ENCODE data around the gene SULT1A2. TPM values are rescaled to one million over a fixed set of nuclear protein-coding genes. Genes with fewer than 3 reads are reported as not detected.
"Not testable (repeated sequence)": the region's sequence is repeated elsewhere in the genome, so short reads cannot be mapped to it uniquely, and the experiment has no call there.

SULT1A2 gene
- total and polyA plus RNA-seq, 7 donors, result 0.09 to 1.5 (median 0.34) TPM; not detected in 2

DNA sequence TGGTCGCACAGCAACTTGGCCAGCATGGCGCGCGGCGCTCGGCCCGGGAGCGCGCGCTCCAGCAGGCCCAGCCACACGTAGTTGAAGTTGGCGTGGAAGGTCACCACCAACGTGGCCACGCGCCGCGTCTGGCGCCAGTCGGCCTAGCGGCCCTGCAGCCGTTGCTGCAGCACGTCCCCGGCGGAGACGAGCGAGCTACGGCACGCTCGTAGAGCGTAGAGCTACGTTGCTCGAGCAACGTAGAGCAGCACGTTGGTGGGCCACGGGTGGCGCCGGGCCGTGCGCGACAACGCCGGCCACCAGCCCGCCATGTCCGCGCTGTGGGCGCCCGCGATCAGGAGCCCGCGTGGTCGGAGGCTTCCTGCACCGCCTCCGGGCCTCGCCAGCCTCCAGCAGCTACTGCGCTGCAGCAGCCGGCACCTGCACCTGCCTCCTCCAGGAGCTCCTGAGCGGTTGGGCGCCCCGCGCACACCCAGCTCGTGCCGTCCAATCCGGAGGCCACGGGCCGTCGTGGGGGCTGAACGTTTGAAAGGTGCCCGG, 26.4 kb upstream of the SULT1A2 start:
- Histone ChIP-seq H3K36me3 (ENCODE audit: insufficient read depth in 1 of 2, low read depth in 1 of 2) (peaks cover 0 to 17% of the 10 kb centered on the region in 2 donors), H3K27me3 (ENCODE audit: insufficient read depth in 3 of 3, low read length in 2 of 3) (no peaks in the 10 kb centered on the region), H3K27ac (peak overlapping the region; percentile 63), H3K4me3 (peak overlapping the region; percentile 74), H3K4me1 (no peaks in the 10 kb centered on the region), H3K9me3 (no peaks in the 10 kb centered on the region)
- TF ChIP-seq, protein P1, sequence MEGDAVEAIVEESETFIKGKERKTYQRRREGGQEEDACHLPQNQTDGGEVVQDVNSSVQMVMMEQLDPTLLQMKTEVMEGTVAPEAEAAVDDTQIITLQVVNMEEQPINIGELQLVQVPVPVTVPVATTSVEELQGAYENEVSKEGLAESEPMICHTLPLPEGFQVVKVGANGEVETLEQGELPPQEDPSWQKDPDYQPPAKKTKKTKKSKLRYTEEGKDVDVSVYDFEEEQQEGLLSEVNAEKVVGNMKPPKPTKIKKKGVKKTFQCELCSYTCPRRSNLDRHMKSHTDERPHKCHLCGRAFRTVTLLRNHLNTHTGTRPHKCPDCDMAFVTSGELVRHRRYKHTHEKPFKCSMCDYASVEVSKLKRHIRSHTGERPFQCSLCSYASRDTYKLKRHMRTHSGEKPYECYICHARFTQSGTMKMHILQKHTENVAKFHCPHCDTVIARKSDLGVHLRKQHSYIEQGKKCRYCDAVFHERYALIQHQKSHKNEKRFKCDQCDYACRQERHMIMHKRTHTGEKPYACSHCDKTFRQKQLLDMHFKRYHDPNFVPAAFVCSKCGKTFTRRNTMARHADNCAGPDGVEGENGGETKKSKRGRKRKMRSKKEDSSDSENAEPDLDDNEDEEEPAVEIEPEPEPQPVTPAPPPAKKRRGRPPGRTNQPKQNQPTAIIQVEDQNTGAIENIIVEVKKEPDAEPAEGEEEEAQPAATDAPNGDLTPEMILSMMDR (IDR thresholded peaks at IDR 0.05), result no peak
- intact Hi-C loops (cut with DNase I), result no loop called here
- 2 to 4% (median 2%) methylated on average over 48 to 68 of the region's 68 CpGs for WGBS, 3 donors
- DNase-seq, result peak; percentile 45 to 74
- ATAC-seq, result peak; percentile 82 to 94 (median 92)

DNA sequence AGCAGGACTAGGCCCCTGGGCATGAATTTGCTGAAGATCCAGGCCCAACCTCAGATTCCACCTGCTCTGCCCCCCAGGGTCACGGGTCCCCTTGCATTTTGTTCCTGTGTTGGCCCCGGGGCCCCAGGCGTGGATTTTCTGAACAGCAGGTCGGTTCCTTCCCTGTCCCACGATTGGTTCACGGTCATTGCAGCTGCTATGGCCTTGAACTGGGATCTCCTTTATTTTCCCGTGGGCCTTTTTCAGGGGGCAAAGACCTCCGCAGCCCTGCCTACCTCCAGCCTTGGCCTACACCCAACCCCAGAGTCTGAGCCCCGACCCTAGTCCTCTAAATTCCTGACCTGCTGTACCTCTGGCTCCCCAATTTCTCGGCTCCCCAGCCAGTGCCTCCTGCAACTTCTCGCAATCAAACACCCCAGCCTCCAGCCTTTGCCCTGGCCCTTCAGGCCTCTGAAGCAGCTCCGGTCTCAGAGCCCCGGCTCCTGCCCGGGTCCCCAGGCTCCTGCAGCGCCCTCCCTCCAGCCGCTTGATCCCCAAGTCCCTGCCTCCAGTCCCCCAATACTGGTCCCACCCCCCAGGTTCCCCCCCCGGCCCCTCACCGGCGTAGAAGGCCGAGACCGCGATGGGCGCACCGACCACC, 25.8 kb upstream of the SULT1A2 start:
- Histone ChIP-seq H3K27ac (peak overlapping the region; percentile 63), H3K36me3 (ENCODE audit: insufficient read depth in 1 of 2, low read depth in 1 of 2) (peaks cover 0 to 17% of the 10 kb centered on the region in 2 donors), H3K4me3 (peak overlapping the region; percentile 74)
- H3K4me1 ChIP-seq; DNase-seq; H3K27me3 ChIP-seq (ENCODE audit: insufficient read depth in 3 of 3, low read length in 2 of 3); intact Hi-C loops (cut with DNase I); H3K9me3 ChIP-seq: not testable (repeated sequence)
- peak; percentile 42 to 61 (median 43) for ATAC-seq
- WGBS, 3 donors, result 50 to 52% (median 50%) methylated on average over 22 to 24 of the region's 24 CpGs

DNA sequence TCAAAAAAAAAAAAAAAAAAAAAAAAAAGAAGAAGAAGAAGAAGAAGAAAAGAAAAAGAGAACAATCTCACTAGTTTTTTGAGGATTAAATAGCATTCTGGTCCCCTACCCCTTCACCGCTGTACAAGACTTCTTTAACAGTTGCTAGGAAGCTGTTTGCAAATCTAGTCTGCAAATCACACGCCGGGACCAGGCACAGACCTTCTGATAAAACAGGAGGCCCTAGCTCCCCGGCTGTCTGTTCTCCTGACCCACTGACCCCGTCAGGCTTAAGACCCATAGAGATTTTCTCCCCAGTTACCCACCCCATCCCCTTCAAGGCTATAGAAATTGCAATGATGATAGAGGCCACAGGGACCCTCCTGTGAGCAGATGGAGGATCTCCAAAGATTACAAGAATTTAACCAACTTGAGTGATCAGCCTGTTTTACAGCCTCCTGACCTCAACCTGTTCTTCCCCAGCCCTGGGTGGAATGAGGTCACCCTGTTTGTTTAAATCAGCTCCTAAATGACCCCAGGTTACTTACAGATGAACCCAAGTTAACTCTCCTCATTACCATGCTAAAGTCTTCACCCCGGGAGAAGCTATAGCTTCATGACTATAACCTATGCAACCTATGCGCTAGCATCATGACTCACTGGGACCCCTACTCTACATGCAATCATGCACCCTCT, 24.8 kb upstream of the SULT1A2 start:
- TF ChIP-seq, protein P1 (IDR thresholded peaks at IDR 0.05), result no peak
- DNase-seq (no peak), ATAC-seq (no peak)
- H3K9me3 ChIP-seq, result no peaks in the 10 kb centered on the region
- no peaks in the 10 kb centered on the region for H3K4me1 ChIP-seq
- intact Hi-C loops (cut with DNase I), result no loop called here
- no peak overlapping the region for H3K4me3 ChIP-seq
- no peak overlapping the region for H3K27ac ChIP-seq
- H3K27me3 ChIP-seq (ENCODE audit: insufficient read depth in 3 of 3, low read length in 2 of 3), result no peaks in the 10 kb centered on the region
- peaks cover 0 to 17% of the 10 kb centered on the region in 2 donors for H3K36me3 ChIP-seq (ENCODE audit: insufficient read depth in 1 of 2, low read depth in 1 of 2)
- 69 to 79% (median 75%) methylated on average over 7 of the region's 7 CpGs for WGBS, 3 donors

DNA sequence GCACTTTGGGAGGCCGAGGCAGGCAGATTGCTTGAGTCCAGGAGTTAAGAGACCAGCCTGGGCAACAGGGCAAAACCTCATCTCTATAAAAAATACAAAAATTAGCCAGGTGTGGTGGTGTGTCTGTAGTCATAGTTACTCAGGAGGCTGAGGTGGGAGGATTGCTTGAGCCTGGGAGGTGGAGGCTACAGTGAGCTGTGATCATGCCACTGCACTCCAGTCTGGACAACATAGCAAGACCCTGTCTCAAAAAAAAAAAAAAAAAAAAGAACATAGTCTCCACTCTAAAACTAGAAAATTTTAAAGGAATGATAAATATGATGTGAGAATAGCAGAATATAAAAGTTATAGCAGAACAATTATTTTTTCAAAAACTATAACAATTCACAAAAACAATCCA, 23.5 kb upstream of the SULT1A2 start:
- H3K9me3 ChIP-seq; H3K4me1 ChIP-seq; H3K27ac ChIP-seq; intact Hi-C loops (cut with DNase I); DNase-seq; H3K27me3 ChIP-seq (ENCODE audit: insufficient read depth in 3 of 3, low read length in 2 of 3); ATAC-seq; H3K4me3 ChIP-seq: not testable (repeated sequence)
- H3K36me3 ChIP-seq (ENCODE audit: insufficient read depth in 1 of 2, low read depth in 1 of 2), result peaks cover 0 to 17% of the 10 kb centered on the region in 2 donors
- WGBS, 3 donors, result 54 to 75% (median 74%) methylated on average over 1 of the region's 1 CpG

DNA sequence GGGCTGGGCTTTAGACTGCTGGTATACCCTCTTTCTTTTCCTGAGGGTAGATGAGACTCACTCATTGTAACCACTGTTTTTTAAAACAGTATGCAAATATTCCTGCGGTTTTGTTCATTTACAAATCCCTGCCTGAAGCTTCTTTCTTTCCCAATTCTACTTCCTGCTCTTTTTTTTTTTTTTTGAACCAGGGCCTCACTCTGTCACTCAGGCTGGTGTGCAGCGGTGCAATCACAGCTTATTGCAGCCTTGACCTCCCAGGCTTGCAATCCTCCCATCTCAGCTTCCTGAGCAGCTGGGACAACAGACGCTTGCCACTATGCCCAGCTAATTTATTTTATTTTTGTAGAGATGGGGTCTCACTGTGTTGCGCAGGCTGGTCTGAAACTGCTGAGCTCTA, 21.0 kb upstream of the SULT1A2 start:
- DNase-seq (no peak), ATAC-seq (no peak)
- Histone ChIP-seq H3K27me3 (ENCODE audit: insufficient read depth in 3 of 3, low read length in 2 of 3) (no peaks in the 10 kb centered on the region), H3K4me1 (no peaks in the 10 kb centered on the region), H3K4me3 (no peak overlapping the region), H3K36me3 (ENCODE audit: insufficient read depth in 1 of 2, low read depth in 1 of 2) (peaks cover 0 to 17% of the 10 kb centered on the region in 2 donors), H3K27ac (no peak overlapping the region), H3K9me3 (no peaks in the 10 kb centered on the region)
- TF ChIP-seq, protein P1 (IDR thresholded peaks at IDR 0.05), result no peak
- intact Hi-C loops (cut with DNase I), result loop anchor here in 1 of 2 donors (5.0 kb wide), 1 partner anchor 126 kb away; the partner anchor contains the start of genes APOBR and CLN3
- WGBS, 3 donors, result 60 to 69% (median 64%) methylated on average over 4 of the region's 4 CpGs
